ENCODE results near the gene TUBE1. TPM values are rescaled to one million over a fixed set of nuclear protein-coding genes. Genes with fewer than 3 reads are reported as not detected.
A peak's percentile ranks its signal among the peaks of the same experiment; 100 is the strongest.
"Not testable (repeated sequence)": the region's sequence is repeated elsewhere in the genome, so short reads cannot be mapped to it uniquely, and the experiment has no call there.

TUBE1 gene, protein sequence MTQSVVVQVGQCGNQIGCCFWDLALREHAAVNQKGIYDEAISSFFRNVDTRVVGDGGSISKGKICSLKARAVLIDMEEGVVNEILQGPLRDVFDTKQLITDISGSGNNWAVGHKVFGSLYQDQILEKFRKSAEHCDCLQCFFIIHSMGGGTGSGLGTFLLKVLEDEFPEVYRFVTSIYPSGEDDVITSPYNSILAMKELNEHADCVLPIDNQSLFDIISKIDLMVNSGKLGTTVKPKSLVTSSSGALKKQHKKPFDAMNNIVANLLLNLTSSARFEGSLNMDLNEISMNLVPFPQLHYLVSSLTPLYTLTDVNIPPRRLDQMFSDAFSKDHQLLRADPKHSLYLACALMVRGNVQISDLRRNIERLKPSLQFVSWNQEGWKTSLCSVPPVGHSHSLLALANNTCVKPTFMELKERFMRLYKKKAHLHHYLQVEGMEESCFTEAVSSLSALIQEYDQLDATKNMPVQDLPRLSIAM
- total RNA-seq, result 10 to 100 TPM; 17.0 to 20.6 TPM
- long read RNA-seq, donor 1, transcript TUBE1-202 (12 exons, 2,142 nt), result major isoform, 5 of 13 reads
- long read RNA-seq, donor 1, partial matches to known transcripts, result 4 of 13 reads
- long read RNA-seq, donor 1, other reads (novel, unspliced or antisense), result 4 of 13 reads
- long read RNA-seq, donor 2, transcript TUBE1-202 (12 exons, 2,142 nt), result major isoform, 14 of 21 reads
- long read RNA-seq, donor 2, partial matches to known transcripts, result 2 of 21 reads
- long read RNA-seq, donor 2, other reads (novel, unspliced or antisense), result 5 of 21 reads

DNA sequence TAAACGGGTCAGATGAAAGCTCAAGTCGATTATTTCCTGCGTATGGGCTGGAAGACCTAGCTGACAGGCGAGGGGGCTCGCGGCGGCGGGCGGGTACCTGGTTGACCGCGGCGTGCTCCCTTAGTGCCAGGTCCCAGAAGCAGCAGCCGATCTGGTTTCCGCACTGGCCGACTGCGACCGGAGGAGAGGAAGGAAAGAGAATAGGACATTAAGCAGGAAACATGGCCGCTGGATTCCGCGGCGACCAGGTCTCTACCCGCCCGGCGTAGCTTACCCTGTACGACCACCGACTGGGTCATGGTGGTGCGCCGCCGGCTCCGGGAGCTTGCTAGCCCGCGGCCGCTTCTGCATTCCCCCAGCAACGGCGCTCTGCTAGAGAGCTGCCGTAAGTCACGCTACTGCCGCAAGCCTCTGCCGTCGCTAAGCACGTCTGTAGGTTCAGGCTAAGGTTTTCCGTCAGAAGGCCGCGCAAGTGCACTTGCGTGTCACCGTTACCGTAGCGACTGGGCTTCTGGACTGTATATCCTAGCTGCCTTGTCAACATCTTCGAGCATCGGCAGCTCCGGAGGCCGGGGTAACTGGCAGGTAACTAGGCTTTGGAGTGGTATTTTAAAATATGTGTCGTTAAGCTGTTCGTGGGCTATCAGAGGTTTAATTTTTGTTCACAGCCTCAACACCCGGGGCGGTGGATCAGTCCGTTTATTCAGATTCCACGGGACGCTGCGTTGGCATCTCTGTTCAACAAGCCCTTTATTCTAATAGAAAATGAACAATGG, at the start of gene TUBE1, which contains the start of gene FAM229B:
TUBE1 (minus strand) TSS at position 347 of the 776 bp plus-strand sequence; CDS start at position 299, 48 bp downstream.
FAM229B (plus strand) TSS at position 456 of the 776 bp plus-strand sequence. CDS start 11,693 bp downstream, outside the sequence.
- peak; percentile 98 for DNase-seq (ENCODE audit: low spot score)
- intact Hi-C loops (cut with DNase I), result no loop called here

DNA sequence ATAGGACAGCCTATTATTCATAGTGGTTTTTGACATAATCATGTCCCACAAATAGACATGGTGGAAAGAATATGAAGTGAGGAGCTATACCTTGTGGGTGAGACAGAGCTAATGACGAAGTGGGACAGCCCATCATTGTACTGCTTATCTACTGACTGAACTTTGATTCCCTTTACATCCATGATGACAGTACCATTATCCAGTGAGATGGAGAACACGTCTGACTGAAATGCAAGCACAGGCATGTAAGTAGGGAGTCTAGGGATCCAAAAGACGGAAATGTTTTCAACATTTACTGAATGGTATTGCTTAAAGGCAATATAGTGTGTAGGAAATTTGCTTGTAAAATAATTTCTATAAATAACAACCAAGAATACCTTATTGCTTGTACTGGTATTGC, 43.6 kb upstream of the TUBE1 start:
- intact Hi-C loops (cut with DNase I), result no loop called here
- no peak for DNase-seq (ENCODE audit: low spot score)

DNA sequence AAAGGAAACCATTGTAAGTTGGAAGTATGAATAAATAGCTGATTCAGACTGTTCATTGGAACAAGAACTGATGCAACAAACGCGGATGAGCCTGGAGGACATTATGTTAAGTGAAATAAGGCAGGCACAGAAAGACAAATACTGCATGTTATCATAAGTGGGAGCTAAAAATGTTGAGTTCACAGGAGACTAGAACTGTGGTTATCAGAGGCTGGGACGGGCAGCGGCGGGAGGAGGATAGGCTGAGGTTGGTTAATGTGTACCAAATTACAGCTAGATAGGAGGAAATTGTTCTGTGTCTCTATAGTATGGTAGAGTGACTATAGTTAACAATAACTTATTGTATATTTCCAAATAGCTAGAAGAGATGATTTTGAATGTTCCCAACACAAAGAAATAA, 40.9 kb upstream of the TUBE1 start:
- intact Hi-C loops (cut with DNase I), result no loop called here
- no peak for DNase-seq (ENCODE audit: low spot score)

DNA sequence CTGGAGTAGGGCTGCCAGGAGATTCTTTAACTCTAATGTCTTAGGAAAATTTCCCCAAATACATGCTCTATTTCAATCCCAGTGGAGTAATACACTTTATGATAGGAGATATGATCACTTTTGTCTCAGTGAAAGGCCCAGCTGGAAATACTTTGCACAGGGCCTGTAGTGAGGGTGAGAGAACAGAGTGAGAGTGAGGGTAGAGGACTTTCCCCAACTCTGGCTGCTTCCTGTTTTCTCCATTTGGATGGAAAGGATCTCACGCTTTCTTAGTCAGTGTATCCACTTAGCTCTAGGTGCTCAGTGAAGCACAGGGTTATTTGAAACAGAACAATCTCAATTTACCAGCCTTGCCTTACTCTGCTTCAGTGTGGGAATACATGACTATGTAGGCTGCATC, 36.7 kb upstream of the TUBE1 start:
- DNase-seq (ENCODE audit: low spot score), result no peak
- intact Hi-C loops (cut with DNase I), result no loop called here

DNA sequence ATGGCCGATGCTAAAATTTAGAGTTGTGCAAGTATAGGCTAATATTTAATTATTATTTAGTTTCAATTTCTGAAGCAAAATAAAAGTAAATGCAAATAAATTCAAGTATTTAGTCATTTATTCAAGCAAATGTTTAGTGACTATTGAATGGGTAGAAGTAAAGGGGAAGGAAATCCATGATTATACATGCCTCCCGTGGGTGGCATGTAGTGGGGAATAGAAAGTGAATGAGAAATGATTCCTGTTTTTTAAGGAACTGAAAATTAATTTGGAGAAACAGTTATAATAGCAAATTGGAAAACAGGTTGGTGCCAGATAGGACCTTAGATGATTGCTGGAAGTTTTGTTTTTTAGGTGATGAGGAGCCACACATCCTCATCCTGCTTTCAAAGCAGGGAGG, 35.5 kb upstream of the TUBE1 start:
- intact Hi-C loops (cut with DNase I), result no loop called here
- no peak for DNase-seq (ENCODE audit: low spot score)

DNA sequence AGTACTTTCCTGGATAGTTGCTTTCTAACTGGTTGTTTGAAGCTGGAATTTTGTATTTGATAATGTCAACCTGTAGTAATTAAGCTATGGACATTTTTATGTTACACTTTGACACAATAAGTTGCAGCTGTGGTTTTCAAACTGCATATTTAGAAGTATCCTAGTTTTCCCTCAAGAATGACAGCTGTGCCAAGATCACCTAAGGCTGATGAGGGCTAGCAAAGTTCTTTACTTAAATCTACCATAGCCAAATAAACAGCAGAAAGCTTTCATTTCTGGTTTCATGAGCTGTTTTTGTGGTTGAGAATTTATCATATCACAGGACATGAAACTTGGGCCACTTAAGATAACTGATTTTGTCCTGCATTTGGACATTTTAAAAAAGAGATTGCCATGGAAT, 30.8 kb upstream of the TUBE1 start:
- intact Hi-C loops (cut with DNase I), result no loop called here
- no peak for DNase-seq (ENCODE audit: low spot score)

DNA sequence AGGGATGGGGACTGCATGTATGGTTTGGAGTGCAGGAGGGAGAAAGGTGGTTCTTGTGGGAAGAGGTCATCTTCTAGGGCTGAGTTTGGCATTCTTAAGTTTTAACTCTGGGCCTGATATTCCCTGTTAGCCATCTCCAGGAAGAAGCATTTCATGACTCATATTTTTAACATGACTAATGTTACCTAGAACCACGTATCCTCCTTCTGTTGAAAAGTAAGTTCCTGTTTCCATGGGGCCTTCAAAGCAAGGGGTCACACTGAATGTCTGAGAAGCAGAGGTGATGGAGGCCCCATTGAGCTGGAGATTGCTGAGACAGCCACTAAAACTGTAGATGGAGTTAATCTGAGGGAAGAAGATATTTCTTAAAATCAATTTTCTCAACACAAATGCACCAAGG, 30.3 kb upstream of the TUBE1 start:
- no peak for DNase-seq (ENCODE audit: low spot score)
- intact Hi-C loops (cut with DNase I), result no loop called here

DNA sequence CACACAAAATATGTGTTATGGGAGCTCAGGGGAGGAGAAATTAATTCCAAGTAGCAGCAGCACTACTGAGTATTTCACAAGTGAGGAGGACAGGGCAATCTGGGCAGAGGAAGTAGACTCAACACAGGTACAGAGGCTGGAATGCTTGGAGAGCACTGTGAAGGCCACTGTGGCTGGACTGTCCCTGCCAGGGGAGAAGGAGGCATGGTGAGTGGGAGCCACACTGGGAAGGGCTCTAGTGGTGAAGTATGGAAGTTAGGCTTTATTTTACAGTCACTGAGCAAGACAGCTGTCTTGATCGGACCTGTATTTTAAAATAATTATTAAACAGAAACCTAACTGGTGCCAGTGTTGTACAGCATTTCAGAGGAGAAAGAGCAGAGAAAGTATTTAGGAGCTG, 28.9 kb upstream of the TUBE1 start:
- DNase-seq (ENCODE audit: low spot score), result no peak
- intact Hi-C loops (cut with DNase I), result no loop called here

DNA sequence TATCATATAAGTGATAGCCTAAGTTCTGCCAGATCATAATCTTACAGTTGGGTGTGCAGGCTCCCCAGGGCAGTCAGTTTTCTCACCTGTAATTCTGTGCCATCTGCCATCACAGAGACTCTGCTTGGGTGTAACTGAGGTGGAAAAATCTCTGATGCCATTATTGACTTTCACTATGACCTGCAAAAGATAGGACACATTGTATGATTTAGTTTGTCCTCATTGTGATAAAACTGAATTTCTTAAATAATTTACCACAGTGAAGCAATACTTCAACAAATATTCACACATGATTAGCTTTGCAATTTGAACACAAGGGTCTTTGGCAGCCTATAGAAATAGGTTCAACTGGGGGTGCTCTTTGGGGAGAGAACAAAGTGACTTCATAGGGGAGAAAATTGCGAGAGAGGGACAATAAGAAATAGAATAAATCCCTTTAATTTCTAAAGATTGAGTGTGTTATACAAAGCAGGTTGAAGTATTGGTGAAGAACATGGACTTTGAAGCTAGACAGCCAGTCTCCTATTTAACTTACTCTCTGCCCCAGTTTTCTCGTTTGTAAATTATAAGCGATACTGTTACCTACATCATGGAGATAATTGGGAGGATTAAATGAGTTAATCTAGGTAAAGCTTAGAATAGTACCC, 27.4 kb upstream of the TUBE1 start:
- no peak for DNase-seq (ENCODE audit: low spot score)
- intact Hi-C loops (cut with DNase I), result no loop called here

DNA sequence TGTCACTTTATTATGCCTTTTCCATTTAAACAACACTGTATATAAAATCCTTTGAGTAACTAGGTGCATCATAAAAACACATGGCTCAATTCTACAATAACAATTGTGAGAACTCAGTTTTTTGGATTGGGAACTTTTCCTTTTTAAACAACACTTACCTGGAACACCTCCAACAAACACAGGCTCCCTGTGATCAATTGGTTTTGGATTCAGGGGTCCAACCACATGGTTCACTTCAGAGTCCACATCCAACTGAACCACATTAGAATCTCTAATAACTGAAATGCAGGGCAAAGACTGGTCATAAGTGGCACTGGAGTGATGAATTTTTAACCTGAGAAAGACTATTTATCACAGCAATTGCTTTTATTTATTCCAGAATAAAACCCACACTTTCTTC, 26.6 kb upstream of the TUBE1 start:
- no peak for DNase-seq (ENCODE audit: low spot score)
- intact Hi-C loops (cut with DNase I), result no loop called here

DNA sequence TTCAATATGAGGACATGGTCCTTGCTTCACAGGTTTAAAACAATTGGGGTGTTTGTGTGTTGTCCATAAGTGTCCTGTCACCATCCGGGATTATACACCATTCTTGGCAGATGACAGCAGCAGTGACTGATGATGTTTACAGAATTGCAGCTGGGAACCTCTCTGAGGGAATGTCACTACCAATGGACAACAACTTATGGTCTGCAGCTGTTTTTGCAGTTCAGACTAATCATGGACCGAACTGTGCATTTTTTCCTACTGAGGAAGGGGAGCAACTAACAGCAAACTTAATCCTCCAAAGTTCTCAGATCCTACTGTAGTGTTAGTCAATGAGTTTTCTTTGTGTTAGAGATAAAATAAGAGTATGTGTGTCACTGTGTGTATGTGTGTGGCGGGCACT, 26.1 kb upstream of the TUBE1 start:
- DNase-seq (ENCODE audit: low spot score), result no peak
- intact Hi-C loops (cut with DNase I), result no loop called here

DNA sequence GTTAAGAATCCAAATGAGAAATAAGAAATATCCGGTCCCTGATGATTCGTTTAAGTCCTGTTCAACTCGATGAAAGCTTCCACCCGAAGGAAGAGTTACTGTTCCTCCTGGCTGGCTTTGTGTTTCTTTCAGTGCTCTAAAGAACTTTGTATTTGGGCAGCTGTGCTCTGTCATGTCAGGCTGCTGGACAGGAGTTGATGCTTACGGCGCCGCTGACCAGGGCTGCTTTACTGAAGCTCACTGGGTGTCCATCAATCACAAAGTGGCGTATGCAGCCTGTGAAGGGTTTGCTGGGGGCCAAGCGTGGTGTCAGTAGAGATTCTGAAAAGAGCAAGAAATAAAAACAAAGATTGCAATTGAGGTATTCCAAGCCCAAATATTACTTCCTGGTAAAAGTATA, 22.0 kb upstream of the TUBE1 start:
- DNase-seq (ENCODE audit: low spot score), result peak; percentile 62
- intact Hi-C loops (cut with DNase I), result no loop called here

DNA sequence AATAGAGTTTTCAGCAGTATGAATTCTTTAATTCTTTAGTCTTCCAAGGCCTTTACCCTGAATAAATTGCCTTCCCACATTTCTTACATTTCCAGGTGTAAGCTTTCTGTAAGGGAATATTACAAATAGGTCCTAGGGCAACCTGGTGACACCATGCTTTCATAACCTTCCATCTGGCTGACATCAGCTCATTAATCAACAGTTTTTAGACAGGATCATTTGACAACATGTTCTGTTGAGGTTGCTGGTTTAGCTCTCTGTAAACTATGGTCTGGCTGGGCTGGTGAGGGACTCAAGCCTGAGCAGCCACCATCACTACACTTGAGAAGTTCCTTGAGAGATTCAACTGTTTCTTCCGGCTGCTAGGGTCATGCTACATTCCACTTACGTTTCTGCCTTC, 19.3 kb upstream of the TUBE1 start:
- intact Hi-C loops (cut with DNase I), result no loop called here
- no peak for DNase-seq (ENCODE audit: low spot score)

DNA sequence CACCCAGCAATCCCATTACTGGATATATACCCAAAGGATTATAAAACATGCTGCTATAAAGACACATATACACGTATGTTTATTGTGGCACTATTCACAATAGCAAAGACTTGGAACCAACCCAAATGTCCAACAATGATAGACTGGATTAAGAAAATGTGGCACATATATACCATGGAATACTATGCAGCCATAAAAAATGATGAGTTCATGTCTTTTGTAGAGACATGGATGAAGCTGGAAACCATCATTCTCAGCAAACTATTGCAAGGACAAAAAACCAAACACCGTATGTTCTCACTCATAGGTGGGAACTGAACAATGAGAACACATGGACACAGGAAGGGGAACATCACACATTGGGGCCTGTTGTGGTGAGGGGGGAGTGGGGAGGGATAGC, 18.7 kb upstream of the TUBE1 start:
- DNase-seq (ENCODE audit: low spot score); intact Hi-C loops (cut with DNase I): not testable (repeated sequence)

DNA sequence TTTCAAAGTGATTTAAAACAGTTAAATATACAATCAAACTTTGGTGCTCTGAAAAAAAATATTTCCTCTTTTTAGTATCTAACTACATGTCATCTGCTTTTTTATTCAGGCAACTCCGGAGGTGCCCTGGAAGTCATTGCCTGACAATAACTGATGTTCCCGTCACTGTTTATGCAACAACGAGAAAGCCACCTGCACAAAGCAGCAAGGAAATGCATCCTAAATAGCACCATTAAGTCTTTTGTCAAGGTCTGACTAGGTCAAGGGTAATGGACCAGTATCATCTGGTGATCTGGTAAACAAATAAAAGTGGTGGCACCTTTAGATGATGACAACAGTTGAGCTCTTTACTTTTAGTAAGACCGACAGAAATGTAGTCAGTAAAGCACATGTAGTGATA, 13.3 kb upstream of the TUBE1 start:
- DNase-seq (ENCODE audit: low spot score), result no peak
- intact Hi-C loops (cut with DNase I), result no loop called here

DNA sequence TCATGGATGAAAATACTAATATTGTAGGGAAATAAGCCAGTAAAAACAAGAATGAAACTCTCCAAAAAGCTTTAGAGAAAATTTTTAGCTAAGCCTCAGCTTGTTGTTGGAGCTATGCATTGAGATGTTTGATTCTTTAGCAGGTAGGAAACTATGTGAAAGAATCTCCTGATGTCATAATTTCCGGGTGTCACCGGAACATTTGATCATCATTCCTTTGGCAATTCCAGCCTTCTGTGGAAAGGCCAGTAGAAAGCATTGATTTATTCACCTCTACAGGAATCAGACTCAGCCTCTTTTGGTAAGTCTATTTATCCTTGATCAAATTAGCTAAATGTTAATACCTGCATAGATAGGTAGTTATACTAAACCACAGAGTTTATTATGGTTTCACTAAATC, 9.6 kb upstream of the TUBE1 start:
- no peak for DNase-seq (ENCODE audit: low spot score)
- intact Hi-C loops (cut with DNase I), result no loop called here

DNA sequence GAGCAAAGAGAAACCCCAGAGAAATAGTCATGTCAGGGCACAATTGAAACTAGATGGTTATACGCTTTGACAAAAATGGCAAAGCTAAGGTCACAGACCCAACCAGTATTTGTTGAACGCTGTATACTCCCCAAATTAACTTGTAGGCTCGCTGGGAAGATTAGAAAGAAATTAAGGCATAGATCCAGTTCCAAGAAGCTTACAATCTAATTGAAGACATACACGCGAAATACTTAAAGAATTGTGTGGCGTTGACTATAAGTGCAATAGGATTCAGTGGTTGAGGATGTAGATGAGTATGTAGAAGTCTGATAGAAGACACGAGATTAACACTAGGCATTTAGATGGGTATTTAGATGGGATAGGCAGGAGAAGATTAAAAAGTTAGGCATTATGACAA, 634 bp upstream of the TUBE1 start:
- intact Hi-C loops (cut with DNase I), result no loop called here
- no peak for DNase-seq (ENCODE audit: low spot score)

DNA sequence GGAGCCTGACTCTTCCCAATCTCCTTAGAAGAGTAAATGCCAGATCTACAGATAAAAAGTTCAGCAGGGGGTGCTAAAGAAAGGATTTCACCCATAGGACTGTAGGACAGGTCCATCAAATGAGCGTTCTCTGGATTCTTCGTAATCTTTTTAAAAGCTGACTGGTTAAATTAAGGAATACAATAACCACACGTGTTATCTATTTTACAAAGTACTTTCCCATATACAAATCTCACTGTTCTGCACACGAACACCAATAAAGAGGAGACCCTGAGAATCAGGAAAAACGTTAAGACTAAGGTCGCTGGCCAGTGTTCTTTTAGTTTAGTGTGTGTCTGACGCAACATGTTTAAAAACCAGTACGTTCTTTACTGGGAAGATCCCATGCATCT, 542 bp downstream of the TUBE1 start:
- DNase-seq (ENCODE audit: low spot score), result no peak
- intact Hi-C loops (cut with DNase I), result no loop called here

DNA sequence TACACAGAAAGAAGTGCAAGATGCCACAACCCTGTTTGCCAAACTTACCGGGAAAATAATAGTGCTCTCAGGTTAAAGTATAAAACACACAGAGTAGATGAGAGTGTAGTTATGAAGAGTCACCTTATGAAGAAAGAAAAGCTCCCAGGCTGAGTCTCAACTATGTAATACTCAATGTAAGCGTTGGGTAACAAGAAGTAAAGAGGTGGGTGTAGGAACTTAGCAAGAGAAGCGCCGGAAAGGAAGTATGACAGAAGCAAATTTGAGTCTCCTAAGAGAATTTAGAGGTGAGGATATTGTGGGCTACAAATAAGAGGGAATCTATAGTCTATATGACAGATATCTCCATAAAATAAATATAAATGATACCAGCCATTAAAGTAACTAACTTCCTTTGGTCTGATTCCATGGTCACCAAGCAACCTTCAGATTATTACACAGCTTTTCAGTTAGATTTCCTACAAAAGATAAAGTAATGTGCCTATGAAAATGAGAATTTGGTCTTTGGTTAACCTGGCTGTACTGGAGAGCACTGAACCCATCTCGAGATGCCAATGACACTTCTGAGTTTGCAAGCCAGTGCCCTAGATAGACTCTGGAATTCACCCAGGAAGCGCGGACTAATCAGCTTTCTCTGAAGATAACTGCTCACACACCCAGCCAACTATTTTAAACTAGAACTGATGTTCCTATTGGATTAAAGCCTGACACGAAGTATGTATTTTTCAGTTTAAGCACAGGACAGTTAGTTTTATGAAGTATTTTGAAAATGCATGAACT, 1.8 kb downstream of the TUBE1 start:
- DNase-seq (ENCODE audit: low spot score), result no peak
- intact Hi-C loops (cut with DNase I), result no loop called here
